ENCODE results near the gene ACSF3.
"Not testable (repeated sequence)": the region's sequence is repeated elsewhere in the genome, so short reads cannot be mapped to it uniquely, and the experiment has no call there.

Gene ACSF3

GRCh38 chr16:89190150-89190958, 96.7 kb downstream of the ACSF3 start:
- WGBS, 2 experiments (ENCODE audit: insufficient coverage in 2 of 2): 80 to 85% methylated on average over 22 to 27 of the region's 28 CpGs
- H3K27ac ChIP-seq (ENCODE audit: low read depth, low read length, severe bottlenecking): no peak overlapping the region
- no peaks in the 10 kb centered on the region for H3K4me1 ChIP-seq (ENCODE audit: control insufficient read depth, insufficient read depth, low read length, poor library complexity, severe bottlenecking)
- H3K9me3 ChIP-seq (ENCODE audit: control insufficient read depth, low read length): no peaks in the 10 kb centered on the region
- H3K36me3 ChIP-seq (ENCODE audit: control insufficient read depth, insufficient read depth, low read length): no peaks in the 10 kb centered on the region
- H3K4me3 ChIP-seq (ENCODE audit: extremely low read depth, insufficient read depth, low read length, poor library complexity, severe bottlenecking): no peak overlapping the region

- no peak overlapping the region for H3K4me3 ChIP-seq (ENCODE audit: extremely low read depth, insufficient read depth, low read length, poor library complexity, severe bottlenecking)
- H3K4me1 ChIP-seq (ENCODE audit: control insufficient read depth, insufficient read depth, low read length, poor library complexity, severe bottlenecking): no peaks in the 10 kb centered on the region
Observed at GRCh38 chr16:89191033-89191900, 97.6 kb downstream of the ACSF3 start.

GRCh38 chr16:89191901-89192185, 98.2 kb downstream of the ACSF3 start:
- peak overlapping the region; percentile 14 for H3K4me3 ChIP-seq (ENCODE audit: extremely low read depth, insufficient read depth, low read length, poor library complexity, severe bottlenecking)
- 13 to 18% methylated on average over 8 of the region's 19 CpGs for WGBS, 2 experiments (ENCODE audit: insufficient coverage in 2 of 2)
- H3K4me1 ChIP-seq (ENCODE audit: control insufficient read depth, insufficient read depth, low read length, poor library complexity, severe bottlenecking): no peaks in the 10 kb centered on the region
- no peaks in the 10 kb centered on the region for H3K9me3 ChIP-seq (ENCODE audit: control insufficient read depth, low read length)
- H3K36me3 ChIP-seq (ENCODE audit: control insufficient read depth, insufficient read depth, low read length): no peaks in the 10 kb centered on the region
- H3K27ac ChIP-seq (ENCODE audit: low read depth, low read length, severe bottlenecking): no peak overlapping the region

More at GRCh38 chr16:89191033-89191900, 97.6 kb downstream of the ACSF3 start:
- H3K36me3 ChIP-seq (ENCODE audit: control insufficient read depth, insufficient read depth, low read length): no peaks in the 10 kb centered on the region
- no peak overlapping the region for H3K27ac ChIP-seq (ENCODE audit: low read depth, low read length, severe bottlenecking)
- WGBS, 2 experiments (ENCODE audit: insufficient coverage in 2 of 2): 87 to 90% methylated on average over 27 to 36 of the region's 44 CpGs
- H3K9me3 ChIP-seq (ENCODE audit: control insufficient read depth, low read length): no peaks in the 10 kb centered on the region

- H3K4me3 ChIP-seq (ENCODE audit: extremely low read depth, insufficient read depth, low read length, poor library complexity, severe bottlenecking): peak overlapping the region; percentile 14
- WGBS, 2 experiments (ENCODE audit: insufficient coverage in 2 of 2): 2 to 3% methylated on average over 36 to 58 of the region's 63 CpGs
- not testable (repeated sequence) for H3K36me3 ChIP-seq (ENCODE audit: control insufficient read depth, insufficient read depth, low read length); H3K4me1 ChIP-seq (ENCODE audit: control insufficient read depth, insufficient read depth, low read length, poor library complexity, severe bottlenecking); H3K9me3 ChIP-seq (ENCODE audit: control insufficient read depth, low read length); H3K27ac ChIP-seq (ENCODE audit: low read depth, low read length, severe bottlenecking)
Observed at GRCh38 chr16:89192186-89192955, 98.7 kb downstream of the ACSF3 start.

GRCh38 chr16:89192956-89193575, 99.4 kb downstream of the ACSF3 start:
- H3K27ac ChIP-seq (ENCODE audit: low read depth, low read length, severe bottlenecking): no peak overlapping the region
- no peaks in the 10 kb centered on the region for H3K36me3 ChIP-seq (ENCODE audit: control insufficient read depth, insufficient read depth, low read length)
- no peaks in the 10 kb centered on the region for H3K9me3 ChIP-seq (ENCODE audit: control insufficient read depth, low read length)
- H3K4me3 ChIP-seq (ENCODE audit: extremely low read depth, insufficient read depth, low read length, poor library complexity, severe bottlenecking): no peak overlapping the region
- WGBS, 2 experiments (ENCODE audit: insufficient coverage in 2 of 2): 26 to 32% methylated on average over 13 to 15 of the region's 39 CpGs
- no peaks in the 10 kb centered on the region for H3K4me1 ChIP-seq (ENCODE audit: control insufficient read depth, insufficient read depth, low read length, poor library complexity, severe bottlenecking)

- no peaks in the 10 kb centered on the region for H3K9me3 ChIP-seq (ENCODE audit: control insufficient read depth, low read length)
- H3K4me1 ChIP-seq (ENCODE audit: control insufficient read depth, insufficient read depth, low read length, poor library complexity, severe bottlenecking): no peaks in the 10 kb centered on the region
- H3K36me3 ChIP-seq (ENCODE audit: control insufficient read depth, insufficient read depth, low read length): no peaks in the 10 kb centered on the region
- no peak overlapping the region for H3K4me3 ChIP-seq (ENCODE audit: extremely low read depth, insufficient read depth, low read length, poor library complexity, severe bottlenecking)
- H3K27ac ChIP-seq (ENCODE audit: low read depth, low read length, severe bottlenecking): no peak overlapping the region
- WGBS, 2 experiments (ENCODE audit: insufficient coverage in 2 of 2): 89 to 91% methylated on average over 32 to 35 of the region's 38 CpGs
Observed at GRCh38 chr16:89193576-89194293, 100.1 kb downstream of the ACSF3 start.

GRCh38 chr16:89194340-89195311, 101.0 kb downstream of the ACSF3 start:
- WGBS, 2 experiments (ENCODE audit: insufficient coverage in 2 of 2): 92 to 93% methylated on average over 40 to 41 of the region's 45 CpGs
- no peak overlapping the region for H3K4me3 ChIP-seq (ENCODE audit: extremely low read depth, insufficient read depth, low read length, poor library complexity, severe bottlenecking)

GRCh38 chr16:89195521-89196171, 102.0 kb downstream of the ACSF3 start:
- Histone ChIP-seq H3K9me3 (ENCODE audit: control insufficient read depth, low read length) (no peaks in the 10 kb centered on the region), H3K4me1 (ENCODE audit: control insufficient read depth, insufficient read depth, low read length, poor library complexity, severe bottlenecking) (no peaks in the 10 kb centered on the region), H3K4me3 (ENCODE audit: extremely low read depth, insufficient read depth, low read length, poor library complexity, severe bottlenecking) (no peak overlapping the region), H3K36me3 (ENCODE audit: control insufficient read depth, insufficient read depth, low read length) (no peaks in the 10 kb centered on the region), H3K27ac (ENCODE audit: low read depth, low read length, severe bottlenecking) (no peak overlapping the region)
- WGBS, 2 experiments (ENCODE audit: insufficient coverage in 2 of 2): 91% methylated on average over 20 to 21 of the region's 21 CpGs

More at GRCh38 chr16:89194340-89195311, 101.0 kb downstream of the ACSF3 start:
- no peaks in the 10 kb centered on the region for H3K4me1 ChIP-seq (ENCODE audit: control insufficient read depth, insufficient read depth, low read length, poor library complexity, severe bottlenecking)
- no peak overlapping the region for H3K27ac ChIP-seq (ENCODE audit: low read depth, low read length, severe bottlenecking)
- H3K9me3 ChIP-seq (ENCODE audit: control insufficient read depth, low read length): no peaks in the 10 kb centered on the region
- H3K36me3 ChIP-seq (ENCODE audit: control insufficient read depth, insufficient read depth, low read length): no peaks in the 10 kb centered on the region

All from mesodermal cell (in vitro differentiated cells).